ENCODE measurements around the gene UBD.

Gene UBD

GRCh38 chr6:29559524-29560287 lies at the start of gene UBD:
TSS of gene UBD (minus strand) at chr6:29559732. CDS start at chr6:29559701, 31 bp downstream.
- no peak for DNase-seq (ENCODE audit: low spot score)

DNA sequence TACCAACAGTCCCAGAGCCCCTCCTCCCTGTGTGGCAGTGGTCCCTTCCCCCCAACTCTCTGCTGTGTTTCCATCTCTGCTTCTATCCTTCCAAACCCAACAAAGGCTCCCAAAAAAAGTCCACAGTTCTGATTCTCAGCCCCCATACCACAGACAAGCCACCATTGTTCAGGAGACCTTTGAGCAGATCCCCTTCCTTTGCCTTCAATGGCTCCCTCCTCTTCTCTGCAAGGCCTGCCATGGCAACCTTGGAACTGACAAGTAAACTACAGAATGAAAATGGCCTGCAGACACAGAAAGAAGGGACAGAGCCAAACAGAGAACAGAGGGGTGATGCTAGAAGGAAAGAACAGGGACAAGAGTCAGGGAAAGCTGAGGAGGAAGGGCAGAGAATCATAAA lies 48.6 kb upstream of the UBD start:
- peak; percentile 16 for DNase-seq (ENCODE audit: low spot score)

- no peak for DNase-seq (ENCODE audit: low spot score)
Measured at GRCh38 chr6:29603930-29604329, 44.4 kb upstream of the UBD start.

GRCh38 chr6:29603456-29603855 lies 43.9 kb upstream of the UBD start:
- DNase-seq (ENCODE audit: low spot score): no peak

DNA sequence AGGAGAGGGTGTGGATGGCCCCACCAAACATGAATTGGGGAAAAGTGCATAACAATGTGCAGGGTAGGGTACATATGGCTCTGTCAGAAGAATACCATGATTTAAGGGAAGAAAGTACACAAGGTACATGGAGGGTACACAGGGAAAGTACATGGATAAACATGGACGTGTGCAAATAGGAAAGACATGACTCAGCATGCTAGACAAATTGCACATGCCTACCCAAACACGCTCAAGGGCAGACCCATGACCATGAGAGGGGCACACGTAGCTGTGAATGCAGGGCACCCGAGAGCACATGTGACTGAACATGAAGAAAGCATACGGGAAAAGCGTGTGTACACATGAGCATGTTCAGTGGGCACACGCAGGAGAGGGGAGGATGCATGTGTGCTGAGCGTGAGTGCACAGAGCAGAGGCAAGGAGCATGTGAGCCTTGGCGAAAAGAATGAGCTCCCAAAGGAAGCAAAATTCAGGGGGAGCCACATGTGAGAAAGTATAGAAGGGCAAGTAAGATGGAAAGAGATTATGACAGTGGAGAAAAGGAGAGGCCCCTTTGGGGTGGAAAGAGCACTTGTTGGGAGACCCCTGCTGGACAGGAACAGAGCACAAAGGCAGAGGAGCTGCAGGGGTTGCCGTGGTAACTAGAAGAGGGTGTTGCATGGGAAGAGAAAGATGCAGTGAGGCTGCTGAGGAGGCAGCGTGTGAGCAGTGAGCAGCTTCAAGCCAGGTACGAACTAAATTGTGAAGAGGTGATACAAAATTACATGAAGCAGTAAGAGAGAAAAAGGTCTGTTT lies 43.2 kb upstream of the UBD start:
- DNase-seq (ENCODE audit: low spot score): peak; percentile 29

DNA sequence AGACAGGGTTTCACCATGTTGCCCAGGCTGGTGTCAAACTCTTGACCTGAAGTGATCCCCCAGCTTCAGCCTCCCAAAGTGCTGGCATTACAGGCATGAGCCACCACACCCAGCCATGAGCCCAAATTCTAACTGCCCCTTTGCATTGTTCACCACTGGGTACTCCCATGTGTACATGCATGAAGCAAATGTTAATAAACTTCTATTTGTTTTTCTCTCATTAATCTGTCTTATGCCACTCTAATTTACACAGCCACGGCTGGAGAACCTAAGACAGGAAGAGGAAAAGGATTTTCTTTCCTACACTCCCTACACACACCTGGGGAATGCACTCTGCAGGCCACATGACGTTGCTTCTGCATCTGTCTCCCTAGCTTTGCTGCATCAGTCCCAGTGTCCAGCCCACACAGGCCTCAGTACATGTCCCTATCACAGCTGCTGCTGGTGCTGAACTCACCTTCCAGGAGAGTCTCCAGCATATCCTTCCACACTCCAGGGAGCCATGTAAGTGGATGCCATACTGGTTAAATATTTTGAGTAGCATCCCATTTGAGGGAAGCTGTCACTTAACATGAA lies 38.7 kb upstream of the UBD start:
- DNase-seq (ENCODE audit: low spot score): no peak

- no peak for DNase-seq (ENCODE audit: low spot score)
Measured at GRCh38 chr6:29597184-29597583, 37.7 kb upstream of the UBD start.

DNA sequence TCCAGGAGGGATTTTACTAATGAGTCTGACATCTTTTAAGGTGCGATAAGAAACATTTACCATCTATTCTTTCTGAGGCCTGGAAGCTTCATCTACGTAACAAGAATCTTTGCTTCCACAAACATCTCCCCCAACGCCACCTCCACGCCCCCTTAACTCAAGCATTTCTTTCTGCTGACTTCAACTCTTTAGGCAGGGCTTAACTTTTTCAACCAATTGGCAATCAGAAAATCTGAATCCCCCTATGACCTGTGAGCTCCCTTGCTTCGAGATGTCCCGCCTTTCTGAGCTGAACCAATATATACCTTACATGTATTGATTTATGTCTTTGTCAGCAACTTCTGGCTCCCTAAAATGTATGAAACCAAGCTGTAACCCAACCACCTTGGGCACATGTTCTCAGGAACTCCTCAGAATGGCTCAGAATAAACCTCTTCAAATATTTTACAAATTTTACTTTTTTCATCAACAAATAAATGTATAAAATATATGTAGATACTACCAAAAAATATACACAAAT lies 36.9 kb upstream of the UBD start:
- DNase-seq (ENCODE audit: low spot score): no peak

DNA sequence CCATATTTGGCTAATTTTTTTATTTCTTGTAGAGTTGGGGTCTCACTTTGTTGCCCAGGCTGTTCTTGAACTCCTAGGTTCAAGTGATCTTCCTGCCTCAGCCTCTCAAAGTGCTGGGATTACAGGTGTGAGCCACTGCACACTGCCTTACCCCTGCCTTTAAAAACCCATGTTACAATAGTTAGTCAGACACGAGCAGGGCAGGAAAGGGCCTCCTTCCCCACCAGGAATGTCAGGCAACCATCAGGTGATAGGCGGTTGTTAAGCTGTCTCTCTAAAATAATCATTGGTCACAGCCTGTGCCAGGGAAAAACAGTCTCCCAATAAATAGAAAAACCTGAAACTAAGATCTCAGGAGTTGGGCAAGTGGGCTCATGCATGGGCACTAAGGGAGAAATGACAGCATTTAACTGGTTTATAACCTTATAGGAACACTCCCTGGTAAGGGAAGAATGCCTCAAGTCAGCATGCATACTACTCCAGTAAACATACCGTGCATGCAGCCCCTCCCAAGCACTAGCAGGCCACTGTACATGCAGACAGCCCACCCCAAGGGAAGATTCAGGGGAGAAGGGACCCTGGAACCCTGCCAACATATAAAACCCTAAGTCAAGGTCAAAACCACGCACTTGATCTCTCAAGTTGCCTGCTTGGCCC lies 33.8 kb upstream of the UBD start:
- DNase-seq (ENCODE audit: low spot score): no peak

GRCh38 chr6:29591677-29592076 lies 32.1 kb upstream of the UBD start:
- no peak for DNase-seq (ENCODE audit: low spot score)

DNA sequence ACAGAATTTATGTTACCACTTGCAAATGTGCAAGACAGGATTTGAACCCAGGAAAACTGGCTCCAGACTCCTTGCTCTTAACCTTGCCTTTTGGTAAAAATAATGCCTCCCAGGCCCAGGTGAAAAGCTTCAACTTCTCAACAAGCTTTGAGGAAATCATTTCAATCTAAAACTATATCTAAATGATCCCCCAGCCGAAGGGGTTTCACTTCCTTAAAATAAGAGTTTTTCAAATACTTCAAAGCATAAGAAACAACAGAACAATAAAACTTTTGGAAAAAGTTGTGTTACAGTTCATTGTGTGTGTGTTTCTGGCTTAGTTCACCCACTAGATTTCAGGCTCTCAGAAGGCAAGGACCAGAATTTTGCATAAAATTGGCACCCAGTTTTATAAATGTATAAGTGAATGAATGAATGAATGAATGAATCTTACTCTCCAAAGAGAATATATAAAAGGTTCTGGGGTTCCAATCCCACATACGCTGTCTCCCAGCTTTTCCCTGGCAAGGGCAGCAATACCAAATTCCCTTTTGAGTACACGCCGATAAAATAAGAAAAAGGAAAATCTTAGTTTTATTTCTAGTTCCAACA lies 30.8 kb upstream of the UBD start:
- DNase-seq (ENCODE audit: low spot score): no peak

DNA sequence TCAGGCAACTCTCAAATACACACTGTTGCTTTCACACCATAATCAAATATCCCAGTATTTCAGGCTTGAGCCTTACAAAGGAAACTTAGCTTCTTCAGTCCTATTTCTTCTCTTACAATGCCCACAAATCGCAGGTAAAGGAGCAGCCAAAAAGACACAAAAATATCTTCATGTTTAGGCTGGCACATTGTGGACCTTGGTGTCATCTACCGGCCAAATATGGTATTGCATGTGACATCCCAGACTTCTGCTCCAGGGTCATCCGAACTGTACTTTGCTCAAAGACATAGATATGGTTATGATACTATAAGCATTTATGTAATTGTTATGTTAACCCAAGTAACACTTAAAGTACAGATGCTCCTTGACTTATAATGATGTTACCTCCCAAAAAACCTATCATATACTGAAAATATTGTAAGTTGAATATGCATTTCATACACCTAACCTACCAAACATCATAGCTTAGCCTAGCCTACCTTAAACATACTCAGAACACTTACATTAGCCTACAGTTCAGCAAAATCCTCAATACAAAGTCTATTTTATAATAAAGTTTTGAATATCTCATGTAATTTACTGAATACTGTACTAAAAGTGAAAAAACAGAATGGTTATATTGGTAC lies 30.0 kb upstream of the UBD start:
- DNase-seq (ENCODE audit: low spot score): peak; percentile 69

- no peak for DNase-seq (ENCODE audit: low spot score)
Measured at GRCh38 chr6:29584821-29585220, 25.3 kb upstream of the UBD start, which contains the start of gene OR2H2. TSS of gene OR2H2 (plus strand) at chr6:29585121. CDS start at chr6:29587945, 2,824 bp downstream.

DNA sequence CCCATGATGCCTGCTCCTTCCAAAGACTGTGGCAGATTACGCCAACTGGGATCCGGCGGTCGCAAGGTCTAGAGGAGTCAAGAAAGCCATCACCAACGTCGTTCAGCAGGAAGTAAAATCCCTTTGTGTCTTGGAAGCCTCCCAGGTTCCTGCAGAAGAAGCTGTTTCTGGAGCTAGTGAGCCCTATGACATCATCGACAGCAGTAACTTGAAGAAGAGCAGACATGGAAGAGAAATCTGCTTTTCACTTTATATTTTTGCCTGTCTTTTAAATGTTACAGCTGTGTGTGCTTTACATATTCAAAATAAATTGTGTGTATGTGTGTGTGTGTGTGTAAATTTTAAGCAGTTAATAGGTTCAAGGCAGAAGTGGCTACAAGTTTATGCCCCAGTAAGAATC lies 18.0 kb upstream of the UBD start:
- DNase-seq (ENCODE audit: low spot score): no peak

DNA sequence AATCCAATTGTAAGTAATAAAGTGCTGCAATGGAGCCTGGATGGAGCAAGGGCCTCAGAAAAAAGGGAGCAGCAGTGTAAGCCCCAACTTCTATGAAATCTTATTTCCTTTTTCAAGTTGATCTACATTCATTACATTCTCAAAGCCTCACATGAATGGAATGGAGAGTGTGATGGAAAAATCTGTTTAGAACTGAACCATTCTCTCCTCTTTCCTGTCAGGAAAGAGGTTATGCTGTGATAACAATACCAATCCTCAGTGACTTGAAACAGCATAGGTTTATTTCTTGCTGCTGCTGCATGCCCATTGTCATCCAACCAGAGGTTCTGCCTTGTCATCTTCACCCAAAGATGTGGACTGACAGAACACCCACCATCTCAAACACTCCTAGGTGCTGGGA lies 16.5 kb upstream of the UBD start:
- no peak for DNase-seq (ENCODE audit: low spot score)

DNA sequence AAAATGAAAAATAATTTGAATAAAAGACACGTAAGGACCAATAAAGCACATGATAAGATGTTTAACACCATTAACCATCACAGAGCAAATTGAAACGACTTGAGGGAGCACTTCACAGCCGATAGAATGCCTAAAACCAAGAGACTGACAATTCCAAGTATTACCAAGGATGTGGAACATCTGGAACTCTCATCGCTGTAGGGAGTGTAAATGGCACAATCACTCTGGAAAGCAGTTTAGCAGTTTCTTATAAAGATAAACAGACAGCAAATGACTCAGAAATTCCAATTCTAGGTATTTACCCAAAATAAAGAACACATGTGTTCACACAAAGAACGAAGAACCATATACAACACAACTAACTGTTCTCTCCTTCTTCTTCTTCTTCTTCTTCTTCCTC lies 8.5 kb upstream of the UBD start:
- no peak for DNase-seq (ENCODE audit: low spot score)

DNA sequence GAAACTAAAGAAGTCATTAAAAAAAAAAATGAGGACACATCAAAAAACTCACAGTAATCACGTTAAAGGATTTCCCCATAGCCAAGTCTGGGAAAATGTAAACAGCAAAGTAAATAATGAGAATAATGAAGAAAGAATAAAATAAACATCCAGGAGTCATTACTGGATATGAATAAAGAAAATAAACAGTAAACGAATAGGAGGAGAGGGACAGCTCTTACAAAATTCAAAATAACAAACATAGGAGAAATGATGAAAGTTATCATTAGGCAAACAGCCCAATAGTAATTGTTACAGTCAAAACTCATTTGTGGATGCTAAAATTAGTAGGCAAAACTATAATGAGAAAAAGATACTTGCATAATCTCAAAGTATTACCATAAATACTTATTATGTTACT lies 8.0 kb upstream of the UBD start:
- no peak for DNase-seq (ENCODE audit: low spot score)

GRCh38 chr6:29566856-29567255 lies 7.3 kb upstream of the UBD start:
- no peak for DNase-seq (ENCODE audit: low spot score)

DNA sequence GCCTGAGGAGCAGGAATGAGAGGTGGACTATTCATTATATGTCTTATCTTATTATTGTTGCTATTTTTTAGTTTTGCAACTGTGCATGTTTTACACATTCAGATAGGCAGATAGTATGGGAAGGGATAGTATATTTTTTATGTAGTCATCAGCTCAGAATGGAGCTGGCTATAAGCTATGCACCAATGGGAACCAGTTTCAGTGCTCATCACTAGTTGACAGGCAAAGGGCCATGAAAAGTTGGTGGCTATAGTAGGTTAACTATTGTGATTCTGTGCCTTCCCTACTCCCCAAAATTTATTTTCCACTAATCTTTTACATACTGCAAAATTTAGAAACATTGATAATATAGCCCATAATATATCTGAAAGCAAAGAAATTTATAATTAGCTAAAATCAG lies 5.3 kb upstream of the UBD start:
- DNase-seq (ENCODE audit: low spot score): no peak

GRCh38 chr6:29563435-29563965 lies 4.0 kb upstream of the UBD start:
- DNase-seq (ENCODE audit: low spot score): no peak

GRCh38 chr6:29561606-29562181 lies 2.2 kb upstream of the UBD start:
- no peak for DNase-seq (ENCODE audit: low spot score)
